Urinary bladder (tissue), 4 donors: Measurements from ENCODE around the gene S100A13. TPM values are rescaled to one million over a fixed set of nuclear protein-coding genes. Genes with fewer than 3 reads are reported as not detected.
"Not testable (repeated sequence)": the region's sequence is repeated elsewhere in the genome, so short reads cannot be mapped to it uniquely, and the experiment has no call there.

ENCODE experiments used
- DNase-seq: peaks from one replicate; pipeline ENCODE4 v3.0.0-alpha.2; 2015; ENCODE audit errors: extremely low spot score
- H3K27ac ChIP-seq: one replicate; pipeline ENCODE4 v1.5.1; 2013; ENCODE audit warnings: low read depth, mild to moderate bottlenecking, moderate library complexity
- H3K36me3 ChIP-seq: one replicate; pipeline ENCODE4 v1.6.1; 2013; ENCODE audit warnings: mild to moderate bottlenecking, moderate library complexity; ENCODE audit not compliant: insufficient read depth
- H3K4me1 ChIP-seq: one replicate; pipeline ENCODE4 v1.6.1; 2013; ENCODE audit warnings: mild to moderate bottlenecking, moderate library complexity; ENCODE audit not compliant: insufficient read depth
- H3K4me3 ChIP-seq: one replicate; pipeline ENCODE4 v1.5.1; 2013; ENCODE audit warnings: low read depth, low read length
- WGBS: extraction: QIAGEN DNeasy Blood & Tissue Kit; methylation state at CpG from one replicate; pipeline ENCODE4 v1.1.7; 2013; 5-methylcytosine and 5-hydroxymethylcytosine counted together
- polyA plus RNA-seq: library from polyadenylated mRNA; stranded (reverse); fragments of 200-250 nt; gene quantifications from one replicate; pipeline ENCODE4 v1.2.3, GENCODE V29; 2013
- total RNA-seq: library from RNA; depleted of rRNA; stranded (reverse); fragments of >200 nt; gene quantifications from one replicate; pipeline ENCODE4 v1.2.3, GENCODE V29; 2014
- donor health status: healthy with polysubstance abuse.
- donor health status: healthy.

Gene S100A13
- total and polyA plus RNA-seq, 2 donors: 35.6 to 193 TPM

- Histone ChIP-seq H3K27ac (no peak overlapping the region), H3K4me1 (no peaks in the 10 kb centered on the region), H3K4me3 (no peak overlapping the region), H3K36me3 (no peaks in the 10 kb centered on the region)
- 92% methylated on average over 6 of the region's 6 CpGs for WGBS
- DNase-seq: no peak
These were observed 30.1 kb downstream of the S100A13 start for GRCh38 chr1:153597206-153597605.

- Histone ChIP-seq H3K36me3 (no peaks in the 10 kb centered on the region), H3K4me1 (no peaks in the 10 kb centered on the region), H3K4me3 (no peak overlapping the region), H3K27ac (no peak overlapping the region)
- no peak for DNase-seq
- WGBS: 49% methylated on average over 4 of the region's 4 CpGs
These were observed 34.6 kb downstream of the S100A13 start for GRCh38 chr1:153592748-153593147.

GRCh38 chr1:153588482-153588881 lies 38.8 kb downstream of the S100A13 start:
- 76% methylated on average over 2 of the region's 2 CpGs for WGBS

GRCh38 chr1:153588033-153588432 lies 39.3 kb downstream of the S100A13 start:
- H3K4me3 ChIP-seq, DNase-seq, H3K27ac ChIP-seq, H3K36me3 ChIP-seq, H3K4me1 ChIP-seq: not testable (repeated sequence)
- WGBS: 93% methylated on average over 10 of the region's 10 CpGs

More at GRCh38 chr1:153588482-153588881, 38.8 kb downstream of the S100A13 start:
- DNase-seq: no peak
- Histone ChIP-seq H3K4me3 (no peak overlapping the region), H3K36me3 (no peaks in the 10 kb centered on the region), H3K27ac (no peak overlapping the region), H3K4me1 (no peaks in the 10 kb centered on the region)

- Histone ChIP-seq H3K4me3 (no peak overlapping the region), H3K36me3 (no peaks in the 10 kb centered on the region), H3K4me1 (no peaks in the 10 kb centered on the region), H3K27ac (no peak overlapping the region)
- WGBS: 62% methylated on average over 5 of the region's 5 CpGs
- DNase-seq: no peak
These were observed 40.0 kb downstream of the S100A13 start for GRCh38 chr1:153587314-153587713.

GRCh38 chr1:153586347-153586746 lies 41.0 kb downstream of the S100A13 start:
- Histone ChIP-seq H3K4me1 (no peaks in the 10 kb centered on the region), H3K27ac (no peak overlapping the region), H3K36me3 (no peaks in the 10 kb centered on the region), H3K4me3 (no peak overlapping the region)
- no peak for DNase-seq
- WGBS: 34% methylated on average over 1 of the region's 1 CpG

GRCh38 chr1:153585006-153585405 lies 42.3 kb downstream of the S100A13 start:
- Histone ChIP-seq H3K4me1 (no peaks in the 10 kb centered on the region), H3K4me3 (no peak overlapping the region), H3K36me3 (no peaks in the 10 kb centered on the region), H3K27ac (no peak overlapping the region)
- DNase-seq: no peak
- WGBS: 89% methylated on average over 1 of the region's 1 CpG

GRCh38 chr1:153583976-153584375 lies 43.3 kb downstream of the S100A13 start:
- 85% methylated on average over 2 of the region's 2 CpGs for WGBS
- Histone ChIP-seq H3K36me3 (no peaks in the 10 kb centered on the region), H3K4me1 (no peaks in the 10 kb centered on the region), H3K27ac (no peak overlapping the region), H3K4me3 (no peak overlapping the region)
- DNase-seq: no peak

- not testable (repeated sequence) for H3K36me3 ChIP-seq, H3K4me3 ChIP-seq, H3K4me1 ChIP-seq, H3K27ac ChIP-seq, DNase-seq
- 91% methylated on average over 3 of the region's 3 CpGs for WGBS
These were observed 43.8 kb downstream of the S100A13 start for GRCh38 chr1:153583514-153583913.

GRCh38 chr1:153582836-153583235 lies 44.5 kb downstream of the S100A13 start:
- not testable (repeated sequence) for H3K36me3 ChIP-seq, H3K27ac ChIP-seq, H3K4me3 ChIP-seq, DNase-seq, H3K4me1 ChIP-seq
- 93% methylated on average over 32 of the region's 34 CpGs for WGBS

GRCh38 chr1:153578936-153579335 lies 48.4 kb downstream of the S100A13 start:
- no peaks in the 10 kb centered on the region for H3K36me3 ChIP-seq
- no peak overlapping the region for H3K4me3 ChIP-seq
- WGBS: 91% methylated on average over 3 of the region's 3 CpGs
- H3K27ac ChIP-seq: no peak overlapping the region
- no peaks in the 10 kb centered on the region for H3K4me1 ChIP-seq
- DNase-seq: no peak

- Histone ChIP-seq H3K36me3 (no peaks in the 10 kb centered on the region), H3K27ac (no peak overlapping the region), H3K4me1 (no peaks in the 10 kb centered on the region), H3K4me3 (no peak overlapping the region)
- DNase-seq: no peak
These were observed 48.8 kb downstream of the S100A13 start for GRCh38 chr1:153578490-153578889.

- no peak overlapping the region for H3K27ac ChIP-seq
- DNase-seq: no peak
- no peak overlapping the region for H3K4me3 ChIP-seq
- no peaks in the 10 kb centered on the region for H3K36me3 ChIP-seq
- H3K4me1 ChIP-seq: no peaks in the 10 kb centered on the region
- 68% methylated on average over 9 of the region's 9 CpGs for WGBS
These were observed 49.7 kb downstream of the S100A13 start for GRCh38 chr1:153577624-153578051.

- H3K4me3 ChIP-seq: no peak overlapping the region
- no peaks in the 10 kb centered on the region for H3K36me3 ChIP-seq
- whole genome bisulfite sequencing: 71% methylated on average over 4 of the region's 4 CpGs
- no peaks in the 10 kb centered on the region for H3K4me1 ChIP-seq
- no peak overlapping the region for H3K27ac ChIP-seq
- no peak for DNase-seq
These were observed 50.2 kb downstream of the S100A13 start for GRCh38 chr1:153577138-153577537.

GRCh38 chr1:153575497-153575896 lies 51.8 kb downstream of the S100A13 start:
- not testable (repeated sequence) for H3K27ac ChIP-seq, DNase-seq, H3K4me1 ChIP-seq, H3K36me3 ChIP-seq, H3K4me3 ChIP-seq
- 83% methylated on average over 10 of the region's 10 CpGs for WGBS
